Measurements from ENCODE around the gene FGF1.

The FGF1 gene

DNA sequence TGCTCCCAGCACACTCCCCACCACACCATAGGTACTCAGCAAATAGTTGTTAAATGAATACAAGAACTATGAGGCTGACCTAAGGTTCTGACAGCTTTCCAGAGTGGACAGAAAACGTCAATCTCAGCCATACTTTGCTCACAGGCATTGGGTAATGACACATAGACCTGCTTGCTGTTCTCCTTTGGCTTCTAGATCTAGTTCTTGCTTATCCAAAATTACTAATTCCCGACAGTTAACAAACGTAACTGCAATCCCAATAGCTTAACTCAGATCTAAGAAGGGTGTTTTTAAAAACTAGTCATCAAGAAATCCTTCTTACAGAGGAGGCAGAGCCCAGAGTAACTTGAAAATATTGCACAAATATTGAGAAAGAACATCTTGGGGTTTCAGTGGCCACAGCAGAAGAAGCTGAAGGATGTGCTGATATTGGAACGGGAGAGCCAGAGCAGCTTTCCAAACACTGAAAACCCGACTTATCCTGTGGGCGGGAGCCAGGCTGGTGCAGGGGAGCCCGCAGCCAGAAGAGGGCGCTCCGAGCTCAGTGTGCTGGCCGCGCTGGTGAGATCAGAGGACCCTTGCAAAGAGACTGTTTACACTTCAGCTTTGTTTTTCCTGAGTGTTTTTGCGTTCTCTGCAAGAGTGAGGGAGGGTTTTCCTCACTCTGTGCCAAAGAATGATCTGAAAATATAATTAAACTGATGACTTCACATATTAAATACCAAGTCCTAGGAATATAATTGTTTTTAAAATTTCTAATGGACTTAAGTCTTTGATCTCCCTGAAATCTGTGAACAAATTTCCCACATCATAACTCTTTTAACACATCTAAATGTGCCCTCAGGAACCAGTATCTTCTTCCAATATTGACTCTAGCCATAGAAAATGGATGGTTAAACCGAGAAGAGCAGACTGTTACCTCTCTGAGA is 30.3 kb downstream of the FGF1 start (continued):
- TF ChIP-seq, protein P1, sequence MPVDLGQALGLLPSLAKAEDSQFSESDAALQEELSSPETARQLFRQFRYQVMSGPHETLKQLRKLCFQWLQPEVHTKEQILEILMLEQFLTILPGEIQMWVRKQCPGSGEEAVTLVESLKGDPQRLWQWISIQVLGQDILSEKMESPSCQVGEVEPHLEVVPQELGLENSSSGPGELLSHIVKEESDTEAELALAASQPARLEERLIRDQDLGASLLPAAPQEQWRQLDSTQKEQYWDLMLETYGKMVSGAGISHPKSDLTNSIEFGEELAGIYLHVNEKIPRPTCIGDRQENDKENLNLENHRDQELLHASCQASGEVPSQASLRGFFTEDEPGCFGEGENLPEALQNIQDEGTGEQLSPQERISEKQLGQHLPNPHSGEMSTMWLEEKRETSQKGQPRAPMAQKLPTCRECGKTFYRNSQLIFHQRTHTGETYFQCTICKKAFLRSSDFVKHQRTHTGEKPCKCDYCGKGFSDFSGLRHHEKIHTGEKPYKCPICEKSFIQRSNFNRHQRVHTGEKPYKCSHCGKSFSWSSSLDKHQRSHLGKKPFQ (tag by site-specific recombination; IDR thresholded peaks at IDR 0.05): peak; percentile 85
- no peak for TF ChIP-seq ZSCAN16 (tag by site-specific recombination; IDR thresholded peaks at IDR 0.05)
- TF ChIP-seq ZNF791 (tag by site-specific recombination; IDR thresholded peaks at IDR 0.05): no peak
- TF ChIP-seq, protein P2, sequence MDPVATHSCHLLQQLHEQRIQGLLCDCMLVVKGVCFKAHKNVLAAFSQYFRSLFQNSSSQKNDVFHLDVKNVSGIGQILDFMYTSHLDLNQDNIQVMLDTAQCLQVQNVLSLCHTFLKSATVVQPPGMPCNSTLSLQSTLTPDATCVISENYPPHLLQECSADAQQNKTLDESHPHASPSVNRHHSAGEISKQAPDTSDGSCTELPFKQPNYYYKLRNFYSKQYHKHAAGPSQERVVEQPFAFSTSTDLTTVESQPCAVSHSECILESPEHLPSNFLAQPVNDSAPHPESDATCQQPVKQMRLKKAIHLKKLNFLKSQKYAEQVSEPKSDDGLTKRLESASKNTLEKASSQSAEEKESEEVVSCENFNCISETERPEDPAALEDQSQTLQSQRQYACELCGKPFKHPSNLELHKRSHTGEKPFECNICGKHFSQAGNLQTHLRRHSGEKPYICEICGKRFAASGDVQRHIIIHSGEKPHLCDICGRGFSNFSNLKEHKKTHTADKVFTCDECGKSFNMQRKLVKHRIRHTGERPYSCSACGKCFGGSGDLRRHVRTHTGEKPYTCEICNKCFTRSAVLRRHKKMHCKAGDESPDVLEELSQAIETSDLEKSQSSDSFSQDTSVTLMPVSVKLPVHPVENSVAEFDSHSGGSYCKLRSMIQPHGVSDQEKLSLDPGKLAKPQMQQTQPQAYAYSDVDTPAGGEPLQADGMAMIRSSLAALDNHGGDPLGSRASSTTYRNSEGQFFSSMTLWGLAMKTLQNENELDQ (tag by site-specific recombination; IDR thresholded peaks at IDR 0.05; ENCODE audit: low read depth): no peak
- TF ChIP-seq ZNF585B (tag by site-specific recombination; IDR thresholded peaks at IDR 0.05): no peak
- TF ChIP-seq ZNF792 (tag by site-specific recombination; IDR thresholded peaks at IDR 0.05): no peak
- no peak for TF ChIP-seq ZNF184 (tag by site-specific recombination; IDR thresholded peaks at IDR 0.05)
- TF ChIP-seq HOXD13 (CRISPR knock-in tag; IDR thresholded peaks at IDR 0.05; ENCODE audit: borderline replicate concordance): no peak
- TF ChIP-seq ZNF629 (tag by site-specific recombination; IDR thresholded peaks at IDR 0.05): no peak
- TF ChIP-seq ZNF23 (tag by site-specific recombination; IDR thresholded peaks at IDR 0.05; ENCODE audit: borderline replicate concordance): no peak

DNA sequence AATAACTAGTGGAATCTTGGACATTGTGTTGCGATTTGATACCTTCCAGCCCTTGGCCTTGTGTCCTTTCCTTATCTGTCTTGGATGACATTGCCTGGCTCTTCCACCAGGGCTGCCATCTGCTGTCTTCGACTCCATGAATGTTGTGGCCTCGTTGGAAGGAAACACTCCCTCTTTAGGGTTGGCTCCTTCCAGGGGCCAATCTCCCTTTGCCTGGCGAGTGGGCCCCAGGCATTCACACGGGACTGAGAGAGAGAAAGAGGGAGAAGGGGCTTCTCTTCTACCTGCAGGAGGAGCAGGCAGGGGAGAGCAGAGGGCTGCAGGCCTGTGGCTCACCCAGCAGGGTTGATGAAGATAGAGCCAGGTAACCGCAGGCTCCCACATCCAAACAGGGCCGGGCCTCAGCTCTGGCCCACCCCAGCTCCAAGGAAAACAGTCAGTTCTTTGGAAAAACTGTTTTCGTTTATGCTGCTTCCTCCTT is 31.3 kb downstream of the FGF1 start:
- ChIA-PET CTCF (interaction anchor here (0.8 to 8.0 kb wide), 22 partner anchors 10 to 503 kb away, joined by 3 to 232 read pairs (median 9); partner anchors contain the start of gene FGF1), POLR2A (interaction anchor here (1.5 kb wide), 1 partner anchor 59 kb away, joined by 4 read pairs; no protein-coding TSS in a partner anchor)

More for the DNA sequence above, 31.3 kb downstream of the FGF1 start:
- H3K4me1 ChIP-seq (ENCODE audit: control insufficient read depth, insufficient read depth, low read length): no peaks in the 10 kb centered on the region
- H3K4me3 ChIP-seq (ENCODE audit: low read depth, low read length): no peak overlapping the region
- TF ChIP-seq YY1 (tag by site-specific recombination; IDR thresholded peaks at IDR 0.05): no peak
- TF ChIP-seq, protein P3, sequence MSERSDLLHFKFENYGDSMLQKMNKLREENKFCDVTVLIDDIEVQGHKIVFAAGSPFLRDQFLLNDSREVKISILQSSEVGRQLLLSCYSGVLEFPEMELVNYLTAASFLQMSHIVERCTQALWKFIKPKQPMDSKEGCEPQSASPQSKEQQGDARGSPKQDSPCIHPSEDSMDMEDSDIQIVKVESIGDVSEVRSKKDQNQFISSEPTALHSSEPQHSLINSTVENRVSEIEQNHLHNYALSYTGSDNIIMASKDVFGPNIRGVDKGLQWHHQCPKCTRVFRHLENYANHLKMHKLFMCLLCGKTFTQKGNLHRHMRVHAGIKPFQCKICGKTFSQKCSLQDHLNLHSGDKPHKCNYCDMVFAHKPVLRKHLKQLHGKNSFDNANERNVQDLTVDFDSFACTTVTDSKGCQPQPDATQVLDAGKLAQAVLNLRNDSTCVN (tag by site-specific recombination; optimal IDR thresholded peaks at IDR 0.05): no peak
- no peak for TF ChIP-seq ZNF76 (tag by site-specific recombination; IDR thresholded peaks at IDR 0.05; ENCODE audit: borderline replicate concordance, low read depth)
- TF ChIP-seq ZNF664 (tag by site-specific recombination; IDR thresholded peaks at IDR 0.05): no peak
- TF ChIP-seq ZNF596 (tag by site-specific recombination; IDR thresholded peaks at IDR 0.05): no peak
- TF ChIP-seq, protein P4, sequence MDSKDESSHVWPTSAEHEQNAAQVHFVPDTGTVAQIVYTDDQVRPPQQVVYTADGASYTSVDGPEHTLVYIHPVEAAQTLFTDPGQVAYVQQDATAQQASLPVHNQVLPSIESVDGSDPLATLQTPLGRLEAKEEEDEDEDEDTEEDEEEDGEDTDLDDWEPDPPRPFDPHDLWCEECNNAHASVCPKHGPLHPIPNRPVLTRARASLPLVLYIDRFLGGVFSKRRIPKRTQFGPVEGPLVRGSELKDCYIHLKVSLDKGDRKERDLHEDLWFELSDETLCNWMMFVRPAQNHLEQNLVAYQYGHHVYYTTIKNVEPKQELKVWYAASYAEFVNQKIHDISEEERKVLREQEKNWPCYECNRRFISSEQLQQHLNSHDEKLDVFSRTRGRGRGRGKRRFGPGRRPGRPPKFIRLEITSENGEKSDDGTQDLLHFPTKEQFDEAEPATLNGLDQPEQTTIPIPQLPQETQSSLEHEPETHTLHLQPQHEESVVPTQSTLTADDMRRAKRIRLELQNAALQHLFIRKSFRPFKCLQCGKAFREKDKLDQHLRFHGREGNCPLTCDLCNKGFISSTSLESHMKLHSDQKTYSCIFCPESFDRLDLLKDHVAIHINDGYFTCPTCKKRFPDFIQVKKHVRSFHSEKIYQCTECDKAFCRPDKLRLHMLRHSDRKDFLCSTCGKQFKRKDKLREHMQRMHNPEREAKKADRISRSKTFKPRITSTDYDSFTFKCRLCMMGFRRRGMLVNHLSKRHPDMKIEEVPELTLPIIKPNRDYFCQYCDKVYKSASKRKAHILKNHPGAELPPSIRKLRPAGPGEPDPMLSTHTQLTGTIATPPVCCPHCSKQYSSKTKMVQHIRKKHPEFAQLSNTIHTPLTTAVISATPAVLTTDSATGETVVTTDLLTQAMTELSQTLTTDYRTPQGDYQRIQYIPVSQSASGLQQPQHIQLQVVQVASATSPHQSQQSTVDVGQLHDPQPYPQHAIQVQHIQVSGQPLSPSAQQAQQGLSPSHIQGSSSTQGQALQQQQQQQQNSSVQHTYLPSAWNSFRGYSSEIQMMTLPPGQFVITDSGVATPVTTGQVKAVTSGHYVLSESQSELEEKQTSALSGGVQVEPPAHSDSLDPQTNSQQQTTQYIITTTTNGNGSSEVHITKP (tag by site-specific recombination; IDR thresholded peaks at IDR 0.05): no peak
- no peak for TF ChIP-seq ZXDB (tag by site-specific recombination; IDR thresholded peaks at IDR 0.05)
- no peak for TF ChIP-seq TRIM28 (IDR thresholded peaks at IDR 0.05; ENCODE audit: borderline replicate concordance, low read length)
- no peak overlapping the region for H3K27ac ChIP-seq (ENCODE audit: extremely low read depth, low read depth, low read length)
- H3K36me3 ChIP-seq (ENCODE audit: control insufficient read depth in 2 of 2, insufficient read depth in 1 of 2, low read length in 2 of 2): no peaks in the 10 kb centered on the region
- H3K9me3 ChIP-seq (ENCODE audit: control insufficient read depth, insufficient read depth, low read depth, low read length): no peaks in the 10 kb centered on the region
